NCI-H1436 (cell line): ENCODE data around the gene CFAP74.

Experiments used
- DNase-seq: peaks from one replicate; lab custom pipeline; 2025; lab: John Stamatoyannopoulos, UW

The CFAP74 gene

GRCh38 chr1:2018217-2019171, 14.9 kb upstream of the CFAP74 start:
- no peak for DNase-seq

DNA sequence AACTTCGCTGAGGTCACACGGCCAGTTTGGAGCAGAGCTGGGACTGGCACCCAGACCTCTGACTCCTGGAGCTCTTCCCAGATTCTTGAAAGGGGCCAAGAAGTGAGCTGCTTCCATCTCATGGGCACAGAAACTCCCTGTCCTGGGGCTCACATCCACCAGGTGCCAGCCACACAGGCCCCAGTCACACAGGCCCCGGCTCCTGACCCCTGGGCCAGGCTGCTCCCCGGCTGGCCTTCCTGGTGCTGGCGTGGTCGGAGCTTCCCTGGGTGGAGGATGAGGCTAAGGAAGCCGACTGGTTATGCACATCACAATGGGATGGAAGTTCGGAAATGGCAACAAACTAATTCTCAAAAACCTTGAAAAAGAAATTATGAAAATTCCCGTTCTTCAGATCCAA, 12.5 kb upstream of the CFAP74 start:
- DNase-seq, result no peak

DNA sequence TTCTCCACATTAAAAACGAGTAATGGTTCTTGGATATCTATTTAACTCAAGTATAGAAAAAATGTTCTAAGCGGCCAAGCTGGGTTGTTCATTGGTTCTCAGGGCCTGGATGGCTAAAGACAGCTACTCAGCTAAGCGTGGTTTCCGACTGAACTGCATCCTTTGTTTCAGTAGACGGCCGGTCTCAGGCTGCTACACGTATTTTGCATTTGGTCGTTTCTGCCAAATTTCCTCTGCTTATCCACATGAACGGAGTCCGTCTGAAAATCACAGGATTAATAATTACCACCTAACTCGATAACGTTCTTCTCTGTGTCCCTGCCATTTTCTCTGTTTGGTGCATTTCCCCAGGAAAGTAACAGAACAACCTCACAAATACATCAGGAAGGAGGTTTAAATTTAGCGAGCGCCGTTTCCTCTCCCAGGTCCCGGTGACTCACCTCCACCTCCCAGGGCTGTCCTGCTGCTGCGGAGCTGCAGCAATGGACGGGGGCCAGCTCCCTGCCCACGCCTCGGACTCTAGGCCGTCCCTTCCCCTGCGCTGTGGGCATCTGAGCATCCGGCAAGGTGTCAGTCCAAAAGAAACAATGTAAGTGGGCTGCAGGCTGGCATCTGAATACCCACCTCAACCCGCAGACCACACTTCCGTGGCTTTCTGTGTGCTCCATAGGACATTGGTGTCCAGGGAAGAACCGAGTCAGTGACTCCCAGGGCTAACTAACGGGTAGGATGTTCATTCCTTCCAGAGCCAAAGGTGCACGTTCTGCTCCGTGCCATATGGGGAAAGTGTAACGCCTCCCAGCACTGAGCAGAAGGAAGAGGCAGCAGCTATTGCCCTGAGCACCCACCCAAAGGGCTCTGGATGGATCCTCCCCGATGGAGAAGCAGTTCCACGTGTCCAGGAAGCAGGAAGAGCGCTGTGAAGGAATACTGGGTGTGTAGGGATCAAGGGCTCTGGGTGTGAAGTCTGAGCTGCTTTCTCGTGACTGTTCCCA, 11.5 kb upstream of the CFAP74 start:
- DNase-seq, result no peak

DNA sequence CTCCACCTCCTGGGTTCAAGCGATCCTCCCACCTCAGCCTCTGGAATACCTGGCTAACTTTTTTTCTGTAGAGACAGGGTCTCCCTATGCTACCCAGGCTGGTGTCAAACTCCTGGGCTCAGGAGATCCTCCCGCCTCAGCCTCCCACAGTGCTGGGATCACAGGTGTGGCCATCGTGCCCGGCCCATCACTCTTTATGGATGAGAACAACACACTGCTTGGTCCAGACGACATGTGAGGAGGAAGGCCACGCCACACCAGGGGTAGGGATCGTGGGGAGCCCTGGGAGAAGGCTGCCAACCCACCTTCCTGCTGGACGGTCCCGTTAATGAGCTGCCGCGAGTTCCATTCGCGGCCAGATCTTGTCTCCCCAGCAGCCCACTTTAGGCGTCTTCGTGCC, 10.6 kb upstream of the CFAP74 start:
- DNase-seq, result no peak

DNA sequence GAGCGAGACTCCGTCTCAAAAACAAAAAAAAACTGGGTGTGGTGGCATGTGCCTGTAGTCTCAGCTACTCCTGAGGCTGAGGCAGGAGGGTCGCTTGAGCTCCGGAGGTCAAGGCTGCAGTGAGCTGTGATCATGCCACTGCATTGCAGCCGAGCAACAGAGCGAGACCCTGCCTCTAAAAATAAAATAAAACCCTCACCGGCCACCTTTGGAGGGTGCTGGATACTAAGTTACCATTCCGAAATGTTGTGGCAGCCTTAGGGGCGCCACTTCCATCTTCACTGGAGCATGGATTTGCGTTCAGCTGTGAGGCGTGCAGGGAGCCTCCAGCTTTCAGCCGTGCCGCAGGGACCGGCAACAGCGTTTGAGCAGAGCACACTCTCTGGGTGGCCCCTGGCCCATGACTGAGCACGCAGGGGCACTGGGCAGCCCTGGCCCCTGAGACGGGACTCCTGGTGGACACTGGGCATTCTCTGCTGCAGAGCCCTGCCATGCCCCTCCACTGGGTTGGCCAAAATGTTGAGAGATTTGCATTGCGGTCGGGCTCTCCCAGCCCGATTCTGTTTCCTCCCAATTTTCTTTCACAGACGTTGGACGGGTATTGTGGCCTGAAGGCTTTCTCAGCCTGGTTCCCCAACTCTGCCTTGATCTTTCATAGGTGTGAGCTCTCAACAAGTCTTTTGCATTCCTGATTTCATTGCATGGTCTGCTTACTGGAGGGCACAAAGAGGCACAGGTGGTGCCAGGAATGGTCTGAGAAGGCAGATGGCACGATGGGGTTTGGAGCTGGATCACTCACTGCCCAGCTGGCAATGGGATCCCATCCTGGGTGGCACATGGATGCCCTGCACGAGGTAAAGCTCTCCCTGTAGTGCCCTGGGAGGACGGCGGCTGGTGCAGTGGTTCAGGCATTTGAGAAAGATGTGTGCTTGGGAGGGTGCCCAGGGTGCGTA, 5.8 kb upstream of the CFAP74 start:
- DNase-seq, result no peak

- no peak for DNase-seq
Observed at GRCh38 chr1:2004856-2005255, 1.3 kb upstream of the CFAP74 start.

DNA sequence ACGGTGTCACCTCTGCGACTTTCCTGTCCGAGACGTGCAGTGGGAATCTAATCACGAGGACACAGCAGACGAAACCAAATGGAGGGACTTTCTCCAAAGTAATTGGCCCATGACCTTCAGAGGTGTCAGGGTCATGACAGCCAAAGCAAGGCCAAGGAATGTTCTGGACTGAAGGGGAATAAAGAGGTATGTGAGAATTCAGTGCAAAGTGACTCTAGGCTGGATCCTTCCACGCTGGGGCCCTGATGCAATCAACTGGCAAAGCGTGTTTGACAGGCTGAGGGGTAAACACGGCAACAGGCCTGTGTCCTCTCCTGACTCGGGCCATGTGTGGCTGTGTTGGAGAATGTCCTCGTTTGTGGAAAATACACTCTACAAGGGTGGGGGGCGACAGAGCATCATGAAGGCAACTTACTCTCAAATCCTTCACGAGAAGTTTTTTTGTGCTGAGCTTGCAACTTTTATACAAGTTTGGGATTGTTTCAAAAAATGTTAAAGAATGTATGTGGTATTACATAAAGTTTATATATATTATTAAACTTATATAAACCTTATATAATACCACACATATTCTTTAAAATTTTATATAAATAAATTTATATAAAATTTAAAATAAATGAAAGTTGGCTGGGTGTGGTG, 1.7 kb downstream of the CFAP74 start:
- DNase-seq, result no peak

DNA sequence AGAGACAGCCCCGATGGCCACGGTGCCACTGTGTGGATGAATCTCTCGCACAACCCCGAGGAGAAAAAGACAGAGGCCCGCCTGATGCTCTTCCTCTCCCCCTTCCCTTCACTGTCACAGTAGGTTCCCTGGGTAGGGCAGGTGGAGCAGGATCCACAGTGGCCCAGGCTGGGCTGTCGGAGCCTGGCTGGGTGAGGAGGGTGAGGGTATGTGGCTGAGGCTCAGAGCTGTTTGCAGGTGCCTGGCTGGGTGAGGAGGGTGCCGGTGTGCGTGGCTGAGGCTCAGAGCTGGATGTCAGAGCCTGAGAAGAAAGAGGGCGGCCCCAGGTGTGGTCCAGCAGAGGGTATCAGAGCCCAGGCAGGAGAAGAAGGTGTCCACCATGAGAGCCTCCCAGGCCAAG, 2.7 kb downstream of the CFAP74 start:
- no peak for DNase-seq

DNA sequence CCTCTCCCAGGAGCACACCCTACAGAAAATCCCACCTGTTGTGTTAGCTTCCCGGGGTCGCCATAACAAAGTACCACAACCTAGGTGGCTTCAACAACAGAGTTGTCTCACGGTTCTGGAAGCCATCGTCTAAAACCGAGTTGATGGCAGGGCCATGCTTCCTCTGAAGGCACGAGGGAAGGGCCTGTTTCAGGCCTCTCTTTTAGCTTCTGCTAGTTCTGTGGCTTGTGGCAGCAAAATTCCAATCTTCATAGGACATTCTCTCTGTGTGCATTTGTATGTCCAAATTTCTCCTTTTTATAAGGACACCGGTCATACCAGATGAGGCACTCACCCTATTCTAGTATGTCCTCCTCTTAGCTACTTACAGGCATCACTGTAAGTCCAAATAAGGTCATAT, 3.2 kb downstream of the CFAP74 start:
- DNase-seq, result no peak

- no peak for DNase-seq
Observed at GRCh38 chr1:1997576-1997975, 6.0 kb downstream of the CFAP74 start.

DNA sequence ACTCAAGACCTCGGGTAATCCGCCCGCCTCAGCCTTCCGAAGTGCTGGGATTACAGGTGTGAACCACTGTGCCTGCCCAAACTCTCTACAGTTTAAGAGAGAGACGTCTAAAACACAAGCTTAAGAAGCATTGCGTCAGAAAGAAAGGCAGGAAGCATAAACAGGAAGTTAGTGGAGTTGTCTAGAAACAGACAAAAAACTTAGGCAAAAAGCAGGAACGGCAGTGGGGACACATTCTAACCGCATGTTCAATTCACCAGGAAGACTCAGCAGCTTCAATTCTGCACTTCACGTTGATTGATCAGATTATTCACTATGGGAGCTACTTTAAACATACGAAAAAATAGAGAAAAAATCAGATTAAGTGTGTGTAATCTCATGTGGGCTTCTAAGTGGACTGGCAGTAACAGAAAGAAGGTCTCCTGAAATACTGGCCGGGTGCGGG, 7.4 kb downstream of the CFAP74 start:
- no peak for DNase-seq

- no peak for DNase-seq
Observed at GRCh38 chr1:1994536-1994935, 9.1 kb downstream of the CFAP74 start.

- DNase-seq, result no peak
Observed at GRCh38 chr1:1990222-1990621, 13.4 kb downstream of the CFAP74 start.

- no peak for DNase-seq
Observed at GRCh38 chr1:1989789-1990188, 13.8 kb downstream of the CFAP74 start.

- no peak for DNase-seq
Observed at GRCh38 chr1:1989102-1989542, 14.5 kb downstream of the CFAP74 start.

GRCh38 chr1:1988061-1988945, 15.3 kb downstream of the CFAP74 start:
- no peak for DNase-seq

GRCh38 chr1:1987142-1987510, 16.5 kb downstream of the CFAP74 start:
- DNase-seq, result no peak

DNA sequence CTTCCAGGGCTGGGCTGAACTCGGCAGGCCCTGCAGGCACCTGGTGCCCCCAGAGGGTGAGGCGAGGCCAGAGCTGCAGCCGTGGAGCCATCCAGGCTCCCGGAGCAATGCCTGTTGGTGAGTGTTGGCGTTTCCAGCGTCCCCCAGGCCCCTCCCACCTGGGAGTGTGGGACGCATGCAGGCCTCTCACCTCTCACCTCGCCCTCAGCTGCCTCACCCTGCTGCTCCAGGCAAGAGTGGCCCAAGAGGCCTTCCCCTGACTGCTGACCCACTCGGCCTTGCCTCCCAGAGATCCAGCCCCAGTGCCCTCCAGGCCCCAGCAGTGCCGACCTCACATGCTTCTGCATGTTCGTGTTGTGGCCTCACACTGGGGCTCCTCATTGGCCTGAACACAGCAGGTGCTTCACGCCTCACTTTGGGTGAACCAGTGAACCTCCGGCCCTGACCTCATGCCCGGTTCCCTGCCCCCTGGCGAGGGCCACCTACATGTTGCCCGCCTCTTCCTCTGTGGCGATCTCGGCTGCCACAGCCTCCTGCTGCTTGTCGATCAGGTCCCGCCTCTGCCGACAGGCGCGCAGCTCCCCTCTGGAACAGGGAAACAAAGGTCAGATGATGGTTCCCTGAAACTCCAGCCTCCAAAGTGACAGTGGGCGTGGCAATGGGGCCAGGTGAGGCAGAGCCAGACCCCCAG, 17.0 kb downstream of the CFAP74 start:
- DNase-seq, result no peak

- DNase-seq, result no peak
Observed at GRCh38 chr1:1985375-1986050, 18.1 kb downstream of the CFAP74 start.
